ENCODE measurements around the gene CHD9NB.

DNA sequence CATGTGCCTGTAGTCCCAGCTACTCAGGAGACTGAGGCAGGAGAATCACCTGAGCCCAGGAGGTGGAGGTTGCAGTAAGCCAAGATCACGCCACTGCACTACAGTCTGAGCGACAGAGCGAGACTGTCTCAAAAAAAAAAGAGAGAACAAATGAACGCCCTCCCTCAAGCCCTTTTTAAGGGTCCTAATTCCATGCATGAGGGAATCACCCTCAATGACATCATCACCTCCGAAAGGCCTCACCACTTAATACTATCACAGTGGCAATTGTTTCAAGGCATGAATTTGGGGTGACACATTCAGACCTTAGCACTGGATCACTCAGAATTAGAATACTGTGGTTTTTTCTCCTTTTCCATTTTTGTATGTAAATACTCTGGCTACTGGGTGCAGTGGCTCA is 57.8 kb downstream of the CHD9NB start:
- TF ChIP-seq, protein P1, sequence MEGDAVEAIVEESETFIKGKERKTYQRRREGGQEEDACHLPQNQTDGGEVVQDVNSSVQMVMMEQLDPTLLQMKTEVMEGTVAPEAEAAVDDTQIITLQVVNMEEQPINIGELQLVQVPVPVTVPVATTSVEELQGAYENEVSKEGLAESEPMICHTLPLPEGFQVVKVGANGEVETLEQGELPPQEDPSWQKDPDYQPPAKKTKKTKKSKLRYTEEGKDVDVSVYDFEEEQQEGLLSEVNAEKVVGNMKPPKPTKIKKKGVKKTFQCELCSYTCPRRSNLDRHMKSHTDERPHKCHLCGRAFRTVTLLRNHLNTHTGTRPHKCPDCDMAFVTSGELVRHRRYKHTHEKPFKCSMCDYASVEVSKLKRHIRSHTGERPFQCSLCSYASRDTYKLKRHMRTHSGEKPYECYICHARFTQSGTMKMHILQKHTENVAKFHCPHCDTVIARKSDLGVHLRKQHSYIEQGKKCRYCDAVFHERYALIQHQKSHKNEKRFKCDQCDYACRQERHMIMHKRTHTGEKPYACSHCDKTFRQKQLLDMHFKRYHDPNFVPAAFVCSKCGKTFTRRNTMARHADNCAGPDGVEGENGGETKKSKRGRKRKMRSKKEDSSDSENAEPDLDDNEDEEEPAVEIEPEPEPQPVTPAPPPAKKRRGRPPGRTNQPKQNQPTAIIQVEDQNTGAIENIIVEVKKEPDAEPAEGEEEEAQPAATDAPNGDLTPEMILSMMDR (IDR thresholded peaks at IDR 0.05): no peak
- TF ChIP-seq POLR2A (IDR thresholded peaks at IDR 0.05): no peak
